GM12891 (cell line): ENCODE measurements around the gene RPTN. TPM values are rescaled to one million over a fixed set of nuclear protein-coding genes. Genes with fewer than 3 reads are reported as not detected.
A peak's percentile ranks its signal among the peaks of the same experiment; 100 is the strongest.

Source experiments
- DNase-seq: peaks from one replicate; pipeline ENCODE4 v3.0.0; 2011; ENCODE audit warnings: low spot score; ENCODE audit not compliant: insufficient read length
- FAIRE-seq: peaks from 2 replicates; lab custom pipeline; 2011; peaks lifted over from hg19 to GRCh38; lab: Jason Lieb, UNC
- PAX5 ChIP-seq: IDR thresholded peaks from 2 replicates; pipeline ENCODE4 v1.6.1; 2011; ENCODE audit warnings: low read length, moderate library complexity, mild to moderate bottlenecking; ENCODE audit not compliant: insufficient read depth, severe bottlenecking
- POLR2A ChIP-seq: IDR thresholded peaks from 2 replicates; pipeline ENCODE4 v1.6.1; 2011; ENCODE audit warnings: low read depth, low read length, control low read depth
- POLR2AphosphoS5 ChIP-seq: IDR thresholded peaks from 2 replicates; pipeline ENCODE4 v1.6.1; 2011; ENCODE audit warnings: low read depth, low read length, control low read depth
- POU2F2 ChIP-seq: IDR thresholded peaks from 2 replicates; pipeline ENCODE4 v1.6.1; 2011; ENCODE audit warnings: low read depth, mild to moderate bottlenecking, control low read depth, low read length, moderate library complexity
- SPI1 ChIP-seq: IDR thresholded peaks from 2 replicates; pipeline ENCODE4 v1.6.1; 2011; ENCODE audit warnings: low read depth, low read length, control low read depth
- TAF1 ChIP-seq: IDR thresholded peaks from 2 replicates; pipeline ENCODE4 v1.6.1; 2011; ENCODE audit warnings: low read depth, low read length, control low read depth
- polyA plus RNA-seq: library from polyadenylated mRNA; unstranded; fragments of >200 nt; gene quantifications from one replicate; pipeline ENCODE4 v1.2.1, GENCODE V29; 2012; ENCODE audit warnings: low read depth, missing spikeins, inconsistent platforms; ENCODE audit not compliant: missing spikeins

Gene RPTN, protein sequence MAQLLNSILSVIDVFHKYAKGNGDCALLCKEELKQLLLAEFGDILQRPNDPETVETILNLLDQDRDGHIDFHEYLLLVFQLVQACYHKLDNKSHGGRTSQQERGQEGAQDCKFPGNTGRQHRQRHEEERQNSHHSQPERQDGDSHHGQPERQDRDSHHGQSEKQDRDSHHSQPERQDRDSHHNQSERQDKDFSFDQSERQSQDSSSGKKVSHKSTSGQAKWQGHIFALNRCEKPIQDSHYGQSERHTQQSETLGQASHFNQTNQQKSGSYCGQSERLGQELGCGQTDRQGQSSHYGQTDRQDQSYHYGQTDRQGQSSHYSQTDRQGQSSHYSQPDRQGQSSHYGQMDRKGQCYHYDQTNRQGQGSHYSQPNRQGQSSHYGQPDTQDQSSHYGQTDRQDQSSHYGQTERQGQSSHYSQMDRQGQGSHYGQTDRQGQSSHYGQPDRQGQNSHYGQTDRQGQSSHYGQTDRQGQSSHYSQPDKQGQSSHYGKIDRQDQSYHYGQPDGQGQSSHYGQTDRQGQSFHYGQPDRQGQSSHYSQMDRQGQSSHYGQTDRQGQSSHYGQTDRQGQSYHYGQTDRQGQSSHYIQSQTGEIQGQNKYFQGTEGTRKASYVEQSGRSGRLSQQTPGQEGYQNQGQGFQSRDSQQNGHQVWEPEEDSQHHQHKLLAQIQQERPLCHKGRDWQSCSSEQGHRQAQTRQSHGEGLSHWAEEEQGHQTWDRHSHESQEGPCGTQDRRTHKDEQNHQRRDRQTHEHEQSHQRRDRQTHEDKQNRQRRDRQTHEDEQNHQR
- not detected for polyA plus RNA-seq

DNA sequence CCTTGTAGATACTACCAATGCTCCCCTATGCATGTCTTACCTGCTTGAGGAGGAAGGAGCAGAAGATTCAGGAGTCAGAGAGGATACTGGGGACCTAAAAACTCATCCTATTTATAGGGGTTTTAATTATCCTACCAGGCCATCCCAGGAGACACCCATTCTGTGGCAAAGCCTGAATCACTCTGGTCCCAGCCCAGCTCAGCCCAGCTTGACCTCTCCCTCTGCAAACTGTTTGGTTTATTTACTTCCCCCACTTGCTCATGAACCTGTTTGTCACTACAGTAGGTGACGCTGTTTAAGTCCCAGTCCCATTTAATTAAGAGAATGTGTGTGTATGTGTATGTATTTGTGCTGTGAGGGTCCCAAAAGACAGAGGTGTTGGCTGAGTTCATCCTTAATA lies at the start of gene RPTN:
RPTN (minus strand) TSS at position 85 of the 400 bp plus-strand sequence. CDS start 1,339 bp downstream, outside the sequence.
- TF ChIP-seq SPI1 (no peak), PAX5 (no peak), POLR2A (no peak)
- no peak for FAIRE-seq
- no peak for DNase-seq

DNA sequence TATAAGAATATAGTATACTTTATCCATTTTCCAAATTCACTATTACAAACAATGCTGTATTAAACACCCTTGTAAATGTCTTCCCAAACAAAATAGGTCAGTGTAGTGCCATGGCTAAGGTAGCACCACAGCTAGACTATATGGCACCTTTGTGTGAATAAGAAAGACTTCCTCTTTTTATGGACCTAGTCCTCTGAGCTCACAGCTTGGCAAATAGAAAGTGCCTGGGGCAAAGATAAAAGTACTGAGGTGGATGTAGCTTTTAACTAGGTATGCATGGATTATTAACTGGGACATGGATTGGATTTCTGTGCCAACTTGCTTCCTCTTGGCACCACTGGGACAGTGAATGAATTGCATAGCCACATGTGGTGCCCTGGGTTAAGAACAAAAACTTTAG lies 40.0 kb upstream of the RPTN start:
- FAIRE-seq (no peak), DNase-seq (no peak)
- no peak for TF ChIP-seq POLR2AphosphoS5
- TF ChIP-seq SPI1, result peak; percentile 24; the same call in 1 of the 2 replicates

DNA sequence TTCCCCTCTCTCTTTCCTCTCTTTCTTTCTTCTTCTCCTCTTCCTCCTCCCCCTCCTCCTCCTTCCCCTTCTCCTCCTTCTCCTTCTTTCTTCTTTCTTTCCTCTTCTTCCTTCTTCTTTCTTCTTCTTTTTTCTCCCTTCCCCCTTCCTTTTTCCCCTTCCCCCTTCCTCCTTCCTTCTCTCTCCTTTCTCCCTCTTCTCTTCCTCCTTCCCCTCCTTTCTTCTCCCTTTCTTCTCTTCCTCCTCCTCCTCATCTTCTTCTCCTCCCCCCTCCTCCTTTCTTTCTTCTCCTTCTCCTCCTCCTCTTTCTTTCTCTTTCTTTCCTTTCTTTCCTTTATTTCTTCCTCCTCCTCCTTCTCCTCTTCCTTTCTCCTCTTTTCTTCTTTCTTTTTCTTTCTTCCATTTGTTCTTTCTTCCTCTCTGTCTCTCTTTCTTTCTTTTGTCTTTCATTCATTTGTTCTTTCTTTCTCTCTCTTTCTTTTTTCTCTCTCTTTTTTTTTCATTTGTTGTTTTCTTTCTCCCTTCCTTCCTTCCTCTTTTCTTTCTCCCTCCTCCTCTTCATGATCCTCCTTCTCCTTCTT lies 38.4 kb upstream of the RPTN start:
- TF ChIP-seq PAX5 (no peak), POU2F2 (no peak), SPI1 (no peak), POLR2AphosphoS5 (no peak), TAF1 (no peak), POLR2A (no peak)
- DNase-seq, result no peak
- no peak for FAIRE-seq

DNA sequence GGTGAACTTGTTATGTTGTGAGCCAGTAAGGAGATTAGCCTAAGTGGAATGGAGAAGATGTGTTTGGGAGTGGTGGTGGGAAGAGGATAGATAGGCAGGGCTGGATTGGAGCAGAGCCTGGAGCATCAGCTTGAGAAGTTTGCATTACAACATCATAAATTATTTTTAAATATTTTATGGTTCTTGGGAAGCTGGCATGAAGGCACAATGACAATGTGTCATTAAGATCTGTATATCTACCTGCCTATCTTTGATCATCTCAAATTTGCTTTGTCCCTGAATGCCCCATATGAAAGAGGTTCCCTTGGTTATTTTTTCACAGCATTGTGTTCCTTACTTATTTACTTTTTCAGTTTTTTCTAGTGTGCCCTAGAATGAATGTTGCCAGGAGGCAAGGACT lies 32.7 kb upstream of the RPTN start:
- DNase-seq, result no peak
- TF ChIP-seq SPI1, result no peak
- TF ChIP-seq TAF1, result no peak
- TF ChIP-seq POLR2AphosphoS5, result no peak
- no peak for TF ChIP-seq POU2F2
- no peak for TF ChIP-seq PAX5
- TF ChIP-seq POLR2A, result no peak
- no peak for FAIRE-seq

DNA sequence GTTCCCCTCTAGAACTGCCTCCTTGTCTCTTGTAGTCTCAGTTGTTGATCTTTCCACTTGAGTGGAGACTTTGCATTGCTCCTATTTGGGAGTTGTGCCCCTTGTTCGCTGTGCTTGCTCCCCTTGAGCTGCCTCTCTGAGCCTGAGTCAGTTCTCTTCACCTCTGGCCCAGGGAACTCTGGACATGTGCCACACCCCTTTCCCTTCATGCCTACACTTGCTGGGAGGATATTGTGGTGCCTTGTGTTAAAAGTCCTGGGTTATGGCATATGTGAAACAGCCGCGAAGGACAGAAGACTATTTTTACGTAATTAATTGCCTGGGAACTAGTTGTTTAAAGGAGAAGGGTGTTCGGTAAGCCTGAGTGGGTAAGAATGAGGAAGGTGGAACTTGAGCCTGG lies 32.2 kb upstream of the RPTN start:
- TF ChIP-seq POLR2A (no peak), PAX5 (no peak), POLR2AphosphoS5 (no peak), SPI1 (no peak), TAF1 (no peak), POU2F2 (no peak)
- FAIRE-seq (no peak), DNase-seq (no peak)

DNA sequence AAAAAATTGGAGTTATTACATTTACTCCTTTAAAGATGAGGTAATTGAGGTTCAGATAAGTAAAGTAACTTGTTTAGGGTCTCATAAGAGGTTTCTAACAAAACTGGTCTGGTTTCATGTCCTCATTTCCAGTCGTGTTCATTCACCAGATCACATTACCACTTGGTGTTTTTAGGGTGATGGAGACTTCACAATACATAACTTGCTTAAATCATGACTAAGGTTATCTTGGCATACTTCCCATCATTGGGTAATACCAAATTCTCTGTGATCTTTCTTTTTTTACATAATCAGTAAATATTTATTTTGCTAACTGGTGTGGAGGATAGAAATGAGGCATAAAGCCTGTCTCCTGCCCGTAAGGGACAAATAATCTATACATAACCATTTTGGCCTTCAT lies 31.6 kb upstream of the RPTN start:
- TF ChIP-seq TAF1 (no peak), PAX5 (no peak), POU2F2 (no peak), POLR2A (no peak), SPI1 (no peak), POLR2AphosphoS5 (no peak)
- DNase-seq (no peak), FAIRE-seq (no peak)

DNA sequence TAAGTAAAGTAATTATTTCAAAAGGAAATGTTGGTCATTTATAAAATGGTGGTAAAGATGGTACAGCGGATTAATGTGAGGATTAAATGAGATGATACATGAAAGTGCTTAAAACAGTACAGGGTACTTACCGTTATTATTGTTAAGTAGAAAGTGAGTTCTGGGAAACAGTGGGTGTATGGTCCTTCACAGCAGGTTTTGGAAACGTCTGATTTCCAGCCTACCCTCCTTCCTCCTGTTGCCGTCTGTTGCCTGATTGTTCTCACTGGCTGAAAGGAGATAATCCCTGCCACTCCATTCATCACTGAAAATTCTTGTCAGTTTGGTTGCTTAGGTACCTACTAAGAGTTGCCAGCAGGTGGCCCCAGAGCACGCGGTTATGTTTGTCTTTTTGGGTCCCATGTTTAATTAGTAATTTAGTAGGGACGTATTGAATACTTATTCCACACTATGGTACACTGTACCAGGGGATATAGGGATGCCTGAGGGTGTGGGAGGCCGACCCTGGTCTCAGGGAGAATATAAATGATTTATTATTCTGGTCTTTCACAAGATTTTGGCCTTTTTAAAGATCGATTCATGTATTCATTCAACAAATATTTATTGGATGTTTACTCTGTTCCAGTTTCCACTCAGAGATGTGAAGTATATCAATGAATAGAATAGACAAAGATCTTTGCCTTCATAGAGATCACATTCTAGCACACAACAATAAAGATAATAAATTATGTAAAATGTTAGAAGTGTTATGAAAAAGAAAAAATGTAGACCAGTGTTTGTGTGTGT lies 30.8 kb upstream of the RPTN start:
- peak; percentile 71 for FAIRE-seq
- peak; percentile 37 for DNase-seq
- TF ChIP-seq PAX5, result no peak
- TF ChIP-seq POLR2A, result no peak
- no peak for TF ChIP-seq POLR2AphosphoS5
- TF ChIP-seq TAF1, result no peak
- no peak for TF ChIP-seq SPI1
- no peak for TF ChIP-seq POU2F2

DNA sequence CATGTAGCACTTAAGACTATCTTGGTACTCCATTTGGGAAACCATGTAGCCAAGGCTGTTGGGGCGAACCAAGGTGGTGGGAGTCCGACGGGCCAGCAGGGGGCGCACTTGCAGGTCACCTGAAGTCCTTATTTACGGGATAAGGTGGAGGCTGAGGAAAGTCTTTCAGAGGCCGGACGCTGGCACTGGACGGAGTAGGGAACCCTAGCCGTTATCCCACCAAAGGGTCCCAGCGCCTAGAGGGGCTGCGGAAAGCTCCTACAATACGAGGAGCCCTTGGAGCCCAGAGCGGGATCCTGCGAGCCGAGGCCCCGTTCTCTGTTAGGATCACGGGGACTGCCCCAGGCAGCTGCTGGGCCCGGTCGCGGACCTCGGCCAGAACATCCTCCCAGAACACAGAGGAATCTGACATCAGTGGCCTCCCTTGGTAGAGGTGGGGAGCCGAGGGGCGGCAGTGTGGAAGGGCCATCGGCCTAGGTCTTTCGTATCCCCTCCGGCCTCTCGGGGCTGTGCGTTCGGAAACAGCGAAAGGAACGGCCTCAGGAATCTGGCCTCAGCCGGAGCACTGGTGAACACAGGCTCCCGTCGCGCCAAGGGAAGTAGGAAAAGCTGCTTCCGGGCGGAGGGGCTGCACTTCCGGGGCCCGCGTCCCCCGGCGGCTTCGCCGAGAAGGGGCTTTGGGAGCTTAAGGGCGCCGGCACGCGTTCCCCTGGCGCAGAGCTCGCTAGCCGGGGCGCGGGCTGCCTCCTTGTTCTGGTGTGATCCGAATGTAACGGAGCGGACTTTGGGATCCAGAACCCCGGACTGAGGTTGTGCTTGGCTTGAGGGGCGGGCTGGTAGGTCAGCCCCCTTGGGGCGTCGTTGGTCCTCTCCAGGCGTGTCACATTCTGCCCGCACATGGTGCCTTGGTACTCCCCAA lies 29.9 kb upstream of the RPTN start:
- DNase-seq, result peak; percentile 18
- TF ChIP-seq POLR2AphosphoS5 (no peak), SPI1 (no peak), TAF1 (no peak), POU2F2 (no peak), PAX5 (no peak), POLR2A (no peak)
- FAIRE-seq, result peak; percentile 50

DNA sequence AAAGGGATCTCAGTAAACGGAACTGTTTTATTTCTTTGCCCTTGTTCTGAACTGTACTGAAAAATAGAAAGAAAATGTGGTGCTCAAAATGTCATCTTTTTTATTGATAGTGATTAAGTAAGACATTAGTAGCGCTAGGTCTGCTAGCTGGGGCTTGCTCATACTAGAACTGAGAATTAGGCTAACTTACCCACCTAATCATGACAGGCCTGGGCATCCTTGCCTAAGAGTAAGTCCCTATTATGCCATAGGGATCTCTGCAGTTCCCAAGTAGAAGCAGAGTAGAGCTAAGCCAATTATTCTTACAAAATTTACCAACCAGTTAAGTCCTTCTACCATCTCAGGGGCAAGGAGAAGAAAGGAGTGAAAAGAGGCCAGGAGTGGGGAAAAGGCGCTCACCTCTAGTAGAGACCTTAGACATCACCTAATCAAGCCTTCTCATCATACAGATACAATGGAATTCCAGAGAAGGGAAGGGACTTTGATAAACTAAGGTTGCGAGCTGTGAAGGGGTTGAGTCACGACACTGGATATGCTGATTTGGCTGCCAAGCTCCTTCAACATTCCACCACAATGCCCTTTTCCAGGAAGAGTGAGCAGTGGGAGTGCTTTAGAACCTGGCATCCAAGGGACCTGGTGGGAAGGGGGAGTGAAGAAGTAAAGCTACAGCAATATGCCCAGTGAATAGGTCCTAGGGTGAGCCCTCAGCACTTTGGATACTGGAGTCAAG lies 27.7 kb upstream of the RPTN start:
- FAIRE-seq (no peak), DNase-seq (no peak)
- TF ChIP-seq PAX5, result no peak
- TF ChIP-seq POU2F2, result no peak
- no peak for TF ChIP-seq POLR2A
- TF ChIP-seq TAF1, result no peak
- TF ChIP-seq POLR2AphosphoS5, result no peak
- no peak for TF ChIP-seq SPI1
